ENCODE data around the gene ZXDC. TPM values are rescaled to one million over a fixed set of nuclear protein-coding genes. Genes with fewer than 3 reads are reported as not detected.
A peak's percentile ranks its signal among the peaks of the same experiment; 100 is the strongest.

The ZXDC gene
- total RNA-seq, 3 donors from 2014 or later, result 37.6 to 42.4 (median 39.0) TPM

DNA sequence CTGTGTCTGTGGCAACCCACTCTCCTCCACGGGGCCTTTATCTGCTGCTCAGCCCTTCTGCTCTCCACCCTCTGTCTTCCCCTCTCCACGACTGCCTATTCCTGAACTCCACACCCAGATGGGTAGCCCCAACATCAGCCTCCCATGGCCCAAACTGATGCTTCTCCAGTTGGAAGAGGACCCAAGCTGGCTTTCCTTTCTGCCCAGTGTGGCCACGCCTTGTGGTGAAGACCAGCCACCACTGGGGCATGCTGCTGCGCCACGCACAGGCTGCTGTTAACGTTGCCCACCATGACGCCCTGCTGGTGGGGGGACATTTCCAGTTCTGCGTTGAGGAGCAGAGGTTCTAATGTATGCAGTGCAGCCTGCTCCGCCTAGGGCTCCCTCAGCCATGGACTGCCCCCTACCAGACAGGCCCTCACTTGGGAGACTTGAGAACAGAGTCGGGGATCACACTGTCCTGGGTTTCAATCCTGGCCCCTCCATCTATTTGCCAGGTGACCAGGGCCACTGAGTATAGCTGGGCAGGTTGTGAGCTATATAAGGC is 54.0 kb downstream of the ZXDC start:
- no peak overlapping the region for H3K27ac ChIP-seq
- H3K9me3 ChIP-seq, result peaks cover 6 to 8% of the 10 kb centered on the region in 2 donors
- TF ChIP-seq, protein P1, sequence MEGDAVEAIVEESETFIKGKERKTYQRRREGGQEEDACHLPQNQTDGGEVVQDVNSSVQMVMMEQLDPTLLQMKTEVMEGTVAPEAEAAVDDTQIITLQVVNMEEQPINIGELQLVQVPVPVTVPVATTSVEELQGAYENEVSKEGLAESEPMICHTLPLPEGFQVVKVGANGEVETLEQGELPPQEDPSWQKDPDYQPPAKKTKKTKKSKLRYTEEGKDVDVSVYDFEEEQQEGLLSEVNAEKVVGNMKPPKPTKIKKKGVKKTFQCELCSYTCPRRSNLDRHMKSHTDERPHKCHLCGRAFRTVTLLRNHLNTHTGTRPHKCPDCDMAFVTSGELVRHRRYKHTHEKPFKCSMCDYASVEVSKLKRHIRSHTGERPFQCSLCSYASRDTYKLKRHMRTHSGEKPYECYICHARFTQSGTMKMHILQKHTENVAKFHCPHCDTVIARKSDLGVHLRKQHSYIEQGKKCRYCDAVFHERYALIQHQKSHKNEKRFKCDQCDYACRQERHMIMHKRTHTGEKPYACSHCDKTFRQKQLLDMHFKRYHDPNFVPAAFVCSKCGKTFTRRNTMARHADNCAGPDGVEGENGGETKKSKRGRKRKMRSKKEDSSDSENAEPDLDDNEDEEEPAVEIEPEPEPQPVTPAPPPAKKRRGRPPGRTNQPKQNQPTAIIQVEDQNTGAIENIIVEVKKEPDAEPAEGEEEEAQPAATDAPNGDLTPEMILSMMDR (IDR thresholded peaks at IDR 0.05), result no peak
- TF ChIP-seq POLR2AphosphoS5 (IDR thresholded peaks at IDR 0.05) (no peak), POLR2A (IDR thresholded peaks at IDR 0.05) (no peak)
- intact Hi-C loops (cut with DNase I; ENCODE audit: low total_unique reads), result no loop called here
- H3K36me3 ChIP-seq, result no peaks in the 10 kb centered on the region
- DNase-seq (ENCODE audit: low spot score in 2 of 2), result peak in 1 of 2 donors; percentile 40
- H3K4me1 ChIP-seq, result no peaks in the 10 kb centered on the region
- H3K27me3 ChIP-seq, result peaks cover 0 to 20% of the 10 kb centered on the region in 2 donors
- H3K4me3 ChIP-seq, result no peak overlapping the region

DNA sequence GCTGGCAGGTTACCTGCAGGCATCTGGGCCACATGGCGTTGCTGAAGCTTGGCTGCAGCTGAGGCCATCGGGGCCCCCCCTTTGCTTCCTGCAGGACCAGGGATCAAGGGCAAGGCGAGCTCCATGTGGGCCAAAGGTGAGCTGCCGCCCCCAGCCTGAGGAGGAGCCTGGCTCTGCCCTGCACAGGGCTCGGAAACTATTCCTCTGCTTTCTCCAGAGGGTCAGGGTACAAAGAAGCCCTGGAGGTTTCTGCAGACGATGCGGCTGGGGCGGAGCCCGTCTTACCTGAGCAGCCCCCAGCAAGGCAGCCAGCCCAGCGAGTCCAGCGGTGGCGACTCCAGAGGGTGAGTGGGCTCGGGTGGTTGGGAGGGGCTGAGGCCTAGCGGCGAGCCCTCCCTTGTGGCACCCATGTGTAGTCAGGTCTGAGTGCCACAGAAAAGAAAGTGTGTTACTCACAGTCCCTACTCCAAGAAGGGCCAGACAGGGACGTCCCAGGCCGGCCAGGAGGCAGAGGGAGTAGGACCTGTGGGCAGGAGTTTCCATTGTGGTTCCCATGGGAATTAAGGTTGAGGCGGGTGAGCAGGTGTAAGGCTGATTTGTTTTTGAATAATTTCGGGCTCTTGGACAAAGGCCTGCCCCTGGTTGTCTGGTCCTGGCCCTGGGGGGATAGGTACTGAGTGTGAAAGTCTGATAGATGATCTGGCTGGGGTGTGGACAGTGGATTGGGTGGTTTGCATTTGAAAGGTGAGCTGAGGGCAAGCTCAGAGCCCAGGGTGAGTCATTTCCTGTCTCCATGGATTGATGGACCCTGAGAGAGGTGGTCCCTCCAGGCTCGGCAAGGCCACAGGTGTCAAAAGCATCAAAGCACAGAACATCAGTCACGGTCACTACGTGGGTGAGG is 55.6 kb downstream of the ZXDC start:
- peaks cover 0 to 34% of the 10 kb centered on the region in 2 donors for H3K27me3 ChIP-seq
- no peak for TF ChIP-seq POLR2A (IDR thresholded peaks at IDR 0.05)
- TF ChIP-seq, protein P1 (IDR thresholded peaks at IDR 0.05), result no peak
- no peak for TF ChIP-seq POLR2AphosphoS5 (IDR thresholded peaks at IDR 0.05)
- H3K27ac ChIP-seq, result no peak overlapping the region
- H3K9me3 ChIP-seq, result no peaks in the 10 kb centered on the region
- H3K4me1 ChIP-seq, result no peaks in the 10 kb centered on the region
- H3K4me3 ChIP-seq, result no peak overlapping the region
- H3K36me3 ChIP-seq, result no peaks in the 10 kb centered on the region
- peak in 1 of 2 donors; percentile 39 for DNase-seq (ENCODE audit: low spot score in 2 of 2)
- intact Hi-C loops (cut with DNase I; ENCODE audit: low total_unique reads), result no loop called here

DNA sequence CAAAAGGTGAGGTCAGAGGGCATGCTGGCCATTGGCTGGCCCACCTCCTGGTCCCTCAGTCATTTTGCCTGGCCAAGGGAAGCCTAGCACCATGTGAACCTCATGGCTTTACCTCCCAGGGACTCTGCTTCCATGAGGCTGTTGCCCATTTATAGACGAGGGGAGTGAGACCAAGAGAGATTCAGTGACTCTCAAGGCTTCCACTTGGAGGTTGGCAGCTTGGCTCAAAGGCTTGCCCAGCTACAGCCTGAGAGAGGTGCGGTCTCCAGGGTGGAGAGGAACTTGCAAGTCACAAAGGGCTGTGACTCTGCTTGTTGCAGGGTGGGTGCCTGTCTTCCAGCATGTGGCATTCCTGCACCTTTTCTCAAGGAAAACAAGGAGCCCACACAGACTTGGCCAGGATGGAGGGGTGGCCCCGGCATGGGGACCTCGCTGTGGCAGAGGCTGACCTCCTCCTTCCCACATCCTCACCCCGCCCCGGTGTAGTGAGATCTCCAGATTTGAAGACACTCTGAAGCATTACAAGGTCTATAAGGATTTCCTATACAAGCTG is 56.5 kb downstream of the ZXDC start:
- Histone ChIP-seq H3K4me3 (no peak overlapping the region), H3K36me3 (no peaks in the 10 kb centered on the region), H3K9me3 (no peaks in the 10 kb centered on the region), H3K4me1 (no peaks in the 10 kb centered on the region), H3K27ac (no peak overlapping the region), H3K27me3 (peaks cover 0 to 41% of the 10 kb centered on the region in 2 donors)
- TF ChIP-seq POLR2A (IDR thresholded peaks at IDR 0.05), result no peak
- peak in 1 of 2 donors; percentile 44 for DNase-seq (ENCODE audit: low spot score in 2 of 2)
- intact Hi-C loops (cut with DNase I; ENCODE audit: low total_unique reads), result no loop called here

DNA sequence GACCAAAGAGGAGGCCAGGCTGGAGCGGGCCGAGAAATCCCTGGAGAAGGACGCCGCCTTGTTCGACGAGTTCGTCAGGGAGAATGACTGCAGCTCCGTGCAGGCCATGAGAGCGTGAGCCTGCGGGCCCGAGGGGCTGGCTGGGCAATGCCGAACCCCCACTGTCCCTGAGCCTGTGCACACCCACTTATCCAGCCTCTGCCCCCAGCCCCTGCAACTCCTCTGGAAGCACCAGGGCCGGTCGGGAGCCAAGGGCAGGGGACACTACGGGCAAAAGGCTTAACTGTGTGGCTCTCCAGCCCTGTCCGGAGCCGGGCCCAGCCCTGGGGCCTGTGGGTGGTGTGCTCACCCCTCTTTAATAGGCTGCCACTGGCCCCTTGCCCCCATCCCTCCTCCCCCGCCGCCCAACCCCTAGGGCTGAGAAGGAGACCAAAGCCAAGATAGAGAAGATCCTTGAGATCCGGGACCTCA is 57.0 kb downstream of the ZXDC start:
- intact Hi-C loops (cut with DNase I; ENCODE audit: low total_unique reads), result no loop called here
- H3K9me3 ChIP-seq, result no peaks in the 10 kb centered on the region
- TF ChIP-seq, protein P1 (IDR thresholded peaks at IDR 0.05), result no peak
- TF ChIP-seq POLR2AphosphoS5 (IDR thresholded peaks at IDR 0.05) (no peak), POLR2A (IDR thresholded peaks at IDR 0.05) (no peak)
- H3K4me3 ChIP-seq, result no peak overlapping the region
- no peak overlapping the region for H3K27ac ChIP-seq
- H3K36me3 ChIP-seq, result no peaks in the 10 kb centered on the region
- DNase-seq (ENCODE audit: low spot score in 2 of 2), result peak in 1 of 2 donors; percentile 40
- peaks cover 0 to 43% of the 10 kb centered on the region in 2 donors for H3K27me3 ChIP-seq
- H3K4me1 ChIP-seq, result no peaks in the 10 kb centered on the region

DNA sequence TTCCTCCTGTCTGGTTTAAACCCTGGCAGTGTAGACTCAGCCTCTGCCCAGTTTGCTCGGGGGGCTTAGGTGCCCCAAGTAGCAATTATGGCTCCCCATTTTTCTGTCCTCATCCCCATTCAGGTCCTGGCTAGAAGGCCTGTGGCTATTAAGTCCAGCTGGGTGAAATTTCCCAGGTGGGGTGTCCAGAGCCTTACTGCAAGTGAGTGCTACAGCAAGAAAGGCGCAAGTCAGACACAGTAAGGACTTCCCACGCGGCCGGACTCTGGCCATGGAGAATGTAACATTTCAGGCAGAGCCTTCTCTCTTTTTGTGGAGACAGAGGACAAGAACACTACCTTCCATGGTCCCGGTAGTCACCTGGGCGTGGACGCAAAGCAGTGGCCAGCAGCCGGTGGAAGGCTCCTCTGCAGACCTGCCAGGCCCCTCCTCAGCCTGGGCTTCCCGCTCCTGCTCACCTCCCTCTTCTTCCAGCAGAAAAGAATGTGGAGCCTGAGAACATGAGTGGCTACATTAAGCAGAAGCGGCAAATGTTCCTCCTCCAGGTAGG is 57.6 kb downstream of the ZXDC start:
- Histone ChIP-seq H3K36me3 (no peaks in the 10 kb centered on the region), H3K9me3 (no peaks in the 10 kb centered on the region), H3K4me1 (no peaks in the 10 kb centered on the region), H3K27ac (no peak overlapping the region), H3K27me3 (peaks cover 0 to 43% of the 10 kb centered on the region in 2 donors), H3K4me3 (no peak overlapping the region)
- TF ChIP-seq POLR2A (IDR thresholded peaks at IDR 0.05) (no peak), POLR2AphosphoS5 (IDR thresholded peaks at IDR 0.05) (no peak)
- TF ChIP-seq, protein P1 (IDR thresholded peaks at IDR 0.05), result no peak
- peak in 1 of 2 donors; percentile 12 for DNase-seq (ENCODE audit: low spot score in 2 of 2)
- intact Hi-C loops (cut with DNase I; ENCODE audit: low total_unique reads), result no loop called here
